HEK293 (cell line): Measurements from ENCODE around the gene HPSE.

Experiments
- CTCF ChIA-PET: fragments of 350-600 bp; formaldehyde crosslinking; extraction: SDS; loops from one replicate; lab custom pipeline; 2021; ENCODE audit warnings: antibody characterized with exemption; lab: Yijun Ruan, JAX
- POLR2A ChIA-PET: fragments of 300-600 bp; formaldehyde crosslinking; extraction: SDS; loops from one replicate; lab custom pipeline; 2020; ENCODE audit warnings: antibody characterized with exemption, inconsistent platforms; lab: Yijun Ruan, JAX
- H3K27ac ChIP-seq: fragments of 200-500 bp; sonication (Bioruptor generic); 2 replicates; pipeline ENCODE4 v1.5.1; 2014; ENCODE audit warnings: low read depth, low read length, control low read depth, inconsistent platforms; ENCODE audit errors: extremely low read depth
- H3K36me3 ChIP-seq, 2 experiments: fragments of 200-500 bp in 1 of 2; sonication (Bioruptor generic) in 1 of 2; 1 replicate in 1 of 2; 2 replicates in 1 of 2; pipeline ENCODE4 v1.5.1; 2014 to 2017; ENCODE audit warnings: inconsistent platforms in 2 of 2, low read length in 2 of 2; ENCODE audit not compliant: control insufficient read depth in 2 of 2, insufficient read depth in 1 of 2
- H3K4me1 ChIP-seq: fragments of 200-500 bp; sonication (Bioruptor generic); 2 replicates; pipeline ENCODE4 v1.5.1; 2014; ENCODE audit warnings: mild to moderate bottlenecking, low read length, inconsistent platforms; ENCODE audit not compliant: control insufficient read depth, insufficient read depth
- H3K4me3 ChIP-seq: 2 replicates; pipeline ENCODE4 v1.5.1; 2011; ENCODE audit warnings: low read depth, mild to moderate bottlenecking, control low read depth, low read length, moderate library complexity
- H3K9me3 ChIP-seq: fragments of 200-500 bp; sonication (Bioruptor generic); 2 replicates; pipeline ENCODE4 v1.5.1; 2014; ENCODE audit warnings: low read depth, low read length, inconsistent platforms; ENCODE audit not compliant: control insufficient read depth, insufficient read depth
- GLIS1 ChIP-seq: fragments of 450-650 bp; formaldehyde crosslinking; IDR thresholded peaks from 2 replicates; pipeline ENCODE4 v1.5.1; 2016; ENCODE audit warnings: missing biosample characterization, missing genetic modification characterization
- HOXC10 ChIP-seq: sonication (generic); formaldehyde crosslinking; IDR thresholded peaks from 2 replicates; pipeline ENCODE4 v1.8.1; 2023; ENCODE audit warnings: mild to moderate bottlenecking, missing genetic modification reagents
- KLF10 ChIP-seq: fragments of 450-650 bp; IDR thresholded peaks from 2 replicates; pipeline ENCODE4 v1.5.1; 2018; ENCODE audit warnings: missing biosample characterization, mild to moderate bottlenecking, missing genetic modification characterization
- OSR2 ChIP-seq: fragments of 450-650 bp; formaldehyde crosslinking; IDR thresholded peaks from 2 replicates; pipeline ENCODE4 v1.5.1; 2016; ENCODE audit warnings: missing biosample characterization, missing genetic modification characterization
- SCRT1 ChIP-seq: fragments of 450-650 bp; formaldehyde crosslinking; IDR thresholded peaks from 2 replicates; pipeline ENCODE4 v1.5.1; 2016; ENCODE audit warnings: missing biosample characterization, missing genetic modification characterization, borderline replicate concordance
- SP2 ChIP-seq: fragments of 450-650 bp; formaldehyde crosslinking; IDR thresholded peaks from 2 replicates; pipeline ENCODE4 v1.5.1; 2016; ENCODE audit warnings: missing biosample characterization, missing genetic modification characterization
- SP7 ChIP-seq: fragments of 450-650 bp; formaldehyde crosslinking; IDR thresholded peaks from 2 replicates; pipeline ENCODE4 v1.5.1; 2016; ENCODE audit warnings: missing biosample characterization, missing genetic modification characterization
- TRIM28 ChIP-seq: IDR thresholded peaks from 2 replicates; pipeline ENCODE4 v1.6.1; 2011; ENCODE audit warnings: low read length, control low read depth, borderline replicate concordance
- ZBTB1 ChIP-seq: fragments of 450-650 bp; formaldehyde crosslinking; IDR thresholded peaks from 2 replicates; pipeline ENCODE4 v1.5.1; 2016; ENCODE audit warnings: missing biosample characterization, missing genetic modification characterization
- ZBTB20 ChIP-seq: fragments of 450-650 bp; formaldehyde crosslinking; IDR thresholded peaks from 2 replicates; pipeline ENCODE4 v1.5.1; 2016; ENCODE audit warnings: missing biosample characterization, missing genetic modification characterization
- ZBTB21 ChIP-seq: fragments of 450-650 bp; formaldehyde crosslinking; IDR thresholded peaks from 2 replicates; pipeline ENCODE4 v1.5.1; 2017; ENCODE audit warnings: missing biosample characterization, missing genetic modification characterization
- ZNF174 ChIP-seq: fragments of 450-650 bp; formaldehyde crosslinking; IDR thresholded peaks from 2 replicates; pipeline ENCODE4 v1.5.0; 2017; ENCODE audit warnings: missing biosample characterization, mild to moderate bottlenecking, missing genetic modification characterization
- ZNF202 ChIP-seq: fragments of 450-650 bp; formaldehyde crosslinking; IDR thresholded peaks from 2 replicates; pipeline ENCODE4 v1.5.1; 2016; ENCODE audit warnings: missing biosample characterization, missing genetic modification characterization, borderline replicate concordance
- ZNF239 ChIP-seq: fragments of 450-650 bp; formaldehyde crosslinking; IDR thresholded peaks from 2 replicates; pipeline ENCODE4 v1.5.1; 2016; ENCODE audit warnings: missing biosample characterization, missing genetic modification characterization
- ZNF24 ChIP-seq: fragments of 450-650 bp; formaldehyde crosslinking; IDR thresholded peaks from 2 replicates; pipeline ENCODE4 v1.5.1; 2016; ENCODE audit warnings: missing biosample characterization, missing genetic modification characterization
- ZNF292 ChIP-seq: fragments of 450-650 bp; formaldehyde crosslinking; IDR thresholded peaks from 2 replicates; pipeline ENCODE4 v1.5.1; 2016; ENCODE audit warnings: low read depth, missing biosample characterization, missing genetic modification characterization, borderline replicate concordance
- ZNF394 ChIP-seq: fragments of 450-650 bp; formaldehyde crosslinking; IDR thresholded peaks from 2 replicates; pipeline ENCODE4 v1.5.1; 2016; ENCODE audit warnings: missing biosample characterization, missing genetic modification characterization, mild to moderate bottlenecking, moderate library complexity, borderline replicate concordance
- ZNF548 ChIP-seq: fragments of 450-650 bp; formaldehyde crosslinking; IDR thresholded peaks from 2 replicates; pipeline ENCODE4 v1.5.1; 2016; ENCODE audit warnings: missing biosample characterization, missing genetic modification characterization
- TF ChIP-seq, protein P1 (sequence below): fragments of 450-650 bp; formaldehyde crosslinking; conservative IDR thresholded peaks from 2 replicates; pipeline ENCODE4 v1.5.1; 2016; ENCODE audit warnings: low read depth, missing biosample characterization, missing genetic modification characterization
- TF ChIP-seq, protein P2 (sequence below): fragments of 450-650 bp; formaldehyde crosslinking; IDR thresholded peaks from 2 replicates; pipeline ENCODE4 v1.5.1; 2016; ENCODE audit warnings: missing biosample characterization, missing genetic modification characterization
- TF ChIP-seq, protein P3 (sequence below): fragments of 450-650 bp; formaldehyde crosslinking; IDR thresholded peaks from 2 replicates; pipeline ENCODE4 v1.5.1; 2016; ENCODE audit warnings: missing biosample characterization, missing genetic modification characterization
- TF ChIP-seq, protein P4 (sequence below): fragments of 450-650 bp; formaldehyde crosslinking; IDR thresholded peaks from 2 replicates; pipeline ENCODE4 v1.5.1; 2016; ENCODE audit warnings: missing biosample characterization, missing genetic modification characterization, low read depth
- TF ChIP-seq, protein P5 (sequence below): fragments of 450-650 bp; formaldehyde crosslinking; IDR thresholded peaks from 2 replicates; pipeline ENCODE4 v1.5.1; 2017; ENCODE audit warnings: missing biosample characterization, mild to moderate bottlenecking, missing genetic modification characterization, moderate library complexity

Gene HPSE

DNA sequence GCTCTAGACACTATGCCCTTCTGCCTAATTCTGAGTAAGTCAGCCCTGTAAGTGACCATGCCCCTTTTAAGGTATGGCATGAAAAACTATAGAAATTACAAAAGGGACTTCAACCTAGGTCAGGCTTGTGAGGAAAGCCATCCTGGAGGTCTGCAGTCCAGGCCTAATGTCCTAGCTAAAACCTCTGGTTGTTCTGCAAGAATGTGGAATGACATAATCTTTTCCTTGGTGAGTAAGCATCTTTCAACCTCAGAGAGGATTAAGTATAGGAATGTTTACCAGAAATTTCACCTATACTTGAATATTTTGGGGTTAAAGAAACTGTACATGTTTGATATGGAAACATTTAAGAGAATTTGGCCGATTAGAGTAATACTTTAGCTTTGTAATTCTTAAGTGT, 23.8 kb upstream of the HPSE start (continued):
- TF ChIP-seq, protein P1, sequence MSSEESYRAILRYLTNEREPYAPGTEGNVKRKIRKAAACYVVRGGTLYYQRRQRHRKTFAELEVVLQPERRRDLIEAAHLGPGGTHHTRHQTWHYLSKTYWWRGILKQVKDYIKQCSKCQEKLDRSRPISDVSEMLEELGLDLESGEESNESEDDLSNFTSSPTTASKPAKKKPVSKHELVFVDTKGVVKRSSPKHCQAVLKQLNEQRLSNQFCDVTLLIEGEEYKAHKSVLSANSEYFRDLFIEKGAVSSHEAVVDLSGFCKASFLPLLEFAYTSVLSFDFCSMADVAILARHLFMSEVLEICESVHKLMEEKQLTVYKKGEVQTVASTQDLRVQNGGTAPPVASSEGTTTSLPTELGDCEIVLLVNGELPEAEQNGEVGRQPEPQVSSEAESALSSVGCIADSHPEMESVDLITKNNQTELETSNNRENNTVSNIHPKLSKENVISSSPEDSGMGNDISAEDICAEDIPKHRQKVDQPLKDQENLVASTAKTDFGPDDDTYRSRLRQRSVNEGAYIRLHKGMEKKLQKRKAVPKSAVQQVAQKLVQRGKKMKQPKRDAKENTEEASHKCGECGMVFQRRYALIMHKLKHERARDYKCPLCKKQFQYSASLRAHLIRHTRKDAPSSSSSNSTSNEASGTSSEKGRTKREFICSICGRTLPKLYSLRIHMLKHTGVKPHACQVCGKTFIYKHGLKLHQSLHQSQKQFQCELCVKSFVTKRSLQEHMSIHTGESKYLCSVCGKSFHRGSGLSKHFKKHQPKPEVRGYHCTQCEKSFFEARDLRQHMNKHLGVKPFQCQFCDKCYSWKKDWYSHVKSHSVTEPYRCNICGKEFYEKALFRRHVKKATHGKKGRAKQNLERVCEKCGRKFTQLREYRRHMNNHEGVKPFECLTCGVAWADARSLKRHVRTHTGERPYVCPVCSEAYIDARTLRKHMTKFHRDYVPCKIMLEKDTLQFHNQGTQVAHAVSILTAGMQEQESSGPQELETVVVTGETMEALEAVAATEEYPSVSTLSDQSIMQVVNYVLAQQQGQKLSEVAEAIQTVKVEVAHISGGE: no peak
- TF ChIP-seq, protein P2, sequence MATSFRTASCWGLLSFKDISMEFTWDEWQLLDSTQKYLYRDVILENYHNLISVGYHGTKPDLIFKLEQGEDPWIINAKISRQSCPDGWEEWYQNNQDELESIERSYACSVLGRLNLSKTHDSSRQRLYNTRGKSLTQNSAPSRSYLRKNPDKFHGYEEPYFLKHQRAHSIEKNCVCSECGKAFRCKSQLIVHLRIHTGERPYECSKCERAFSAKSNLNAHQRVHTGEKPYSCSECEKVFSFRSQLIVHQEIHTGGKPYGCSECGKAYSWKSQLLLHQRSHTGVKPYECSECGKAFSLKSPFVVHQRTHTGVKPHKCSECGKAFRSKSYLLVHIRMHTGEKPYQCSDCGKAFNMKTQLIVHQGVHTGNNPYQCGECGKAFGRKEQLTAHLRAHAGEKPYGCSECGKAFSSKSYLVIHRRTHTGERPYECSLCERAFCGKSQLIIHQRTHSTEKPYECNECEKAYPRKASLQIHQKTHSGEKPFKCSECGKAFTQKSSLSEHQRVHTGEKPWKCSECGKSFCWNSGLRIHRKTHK (tag by site-specific recombination): no peak

DNA sequence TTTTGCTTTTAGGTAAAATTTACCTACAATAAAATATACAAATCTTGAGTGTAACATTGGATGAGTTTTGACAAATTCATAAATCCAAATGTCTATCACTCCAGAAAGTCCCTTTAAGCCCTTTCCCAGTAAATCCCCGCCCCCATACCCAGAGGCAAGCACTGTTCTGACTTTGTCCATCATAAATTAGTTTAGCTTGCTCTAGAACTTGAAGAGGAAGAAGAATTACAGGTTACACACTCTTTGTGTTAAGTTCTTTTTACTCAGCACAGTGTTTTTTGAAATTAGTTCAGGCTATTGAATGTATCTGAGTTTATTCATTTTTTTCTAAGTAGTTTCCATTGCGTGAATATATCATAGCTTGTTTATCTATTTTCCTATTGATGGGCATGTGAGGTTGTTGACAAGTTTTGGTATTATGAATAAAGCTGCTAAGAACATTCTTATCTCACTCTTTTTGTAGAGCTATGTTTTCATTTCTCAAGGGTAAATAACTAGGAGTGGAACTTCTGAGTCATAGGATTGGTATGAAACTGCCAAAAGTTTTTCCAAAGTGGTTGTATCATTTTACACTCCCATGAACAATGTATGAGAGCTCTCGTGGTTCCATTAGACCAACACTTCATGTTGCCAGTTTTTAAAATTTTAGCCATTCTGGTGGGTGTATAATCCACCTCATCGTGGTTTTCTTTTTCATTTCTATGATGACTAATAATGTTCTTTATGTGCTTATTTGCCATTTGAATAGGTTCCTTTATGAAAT, 22.4 kb upstream of the HPSE start:
- no peaks in the 10 kb centered on the region for H3K36me3 ChIP-seq
- ChIA-PET CTCF (interaction anchor here (0.5 to 1.0 kb wide), 5 partner anchors 8 to 1126 kb away, joined by 3 to 4 read pairs (median 3); no protein-coding TSS in a partner anchor), POLR2A (interaction anchor here (0.7 to 1.1 kb wide), 2 partner anchors 51 to 73 kb away, joined by 5 read pairs; partner anchors contain the start of gene COQ2)
- H3K9me3 ChIP-seq: no peaks in the 10 kb centered on the region
- peaks cover 4% of the 10 kb centered on the region; the same call in 1 of the 2 replicates for H3K4me1 ChIP-seq
- no peak overlapping the region for H3K27ac ChIP-seq
- no peak overlapping the region for H3K4me3 ChIP-seq
- TF ChIP-seq ZNF174 (tag by site-specific recombination) (no peak), ZNF548 (tag by site-specific recombination) (no peak), ZBTB1 (no peak), SP2 (tag by site-specific recombination) (no peak), OSR2 (tag by site-specific recombination) (peak; percentile 9; the same call in 1 of the 2 replicates), ZNF292 (tag by site-specific recombination) (no peak), ZNF239 (no peak), ZBTB20 (tag by site-specific recombination) (no peak), ZNF202 (tag by site-specific recombination) (no peak), SP7 (peak; percentile 86), TRIM28 (peak; percentile 74; the same call in 1 of the 2 replicates), GLIS1 (tag by site-specific recombination) (peak; percentile 19; the same call in 1 of the 2 replicates), ZNF394 (tag by site-specific recombination) (0 out of 2 replicates have a peak, but pooled peaks have one; percentile 36), SCRT1 (tag by site-specific recombination) (no peak), ZBTB21 (tag by site-specific recombination) (0 out of 2 replicates have a peak, but pooled peaks have one; percentile 42), KLF10 (tag by site-specific recombination) (peak; percentile 53; the same call in 1 of the 2 replicates), HOXC10 (CRISPR knock-in tag) (no peak), ZNF24 (tag by site-specific recombination) (0 out of 2 replicates have a peak, but pooled peaks have one; percentile 39)
- TF ChIP-seq, protein P3, sequence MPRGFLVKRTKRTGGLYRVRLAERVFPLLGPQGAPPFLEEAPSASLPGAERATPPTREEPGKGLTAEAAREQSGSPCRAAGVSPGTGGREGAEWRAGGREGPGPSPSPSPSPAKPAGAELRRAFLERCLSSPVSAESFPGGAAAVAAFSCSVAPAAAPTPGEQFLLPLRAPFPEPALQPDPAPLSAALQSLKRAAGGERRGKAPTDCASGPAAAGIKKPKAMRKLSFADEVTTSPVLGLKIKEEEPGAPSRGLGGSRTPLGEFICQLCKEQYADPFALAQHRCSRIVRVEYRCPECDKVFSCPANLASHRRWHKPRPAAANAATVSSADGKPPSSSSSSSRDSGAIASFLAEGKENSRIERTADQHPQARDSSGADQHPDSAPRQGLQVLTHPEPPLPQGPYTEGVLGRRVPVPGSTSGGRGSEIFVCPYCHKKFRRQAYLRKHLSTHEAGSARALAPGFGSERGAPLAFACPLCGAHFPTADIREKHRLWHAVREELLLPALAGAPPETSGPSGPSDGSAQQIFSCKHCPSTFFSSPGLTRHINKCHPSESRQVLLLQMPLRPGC (tag by site-specific recombination): peak; percentile 89
- TF ChIP-seq, protein P4, sequence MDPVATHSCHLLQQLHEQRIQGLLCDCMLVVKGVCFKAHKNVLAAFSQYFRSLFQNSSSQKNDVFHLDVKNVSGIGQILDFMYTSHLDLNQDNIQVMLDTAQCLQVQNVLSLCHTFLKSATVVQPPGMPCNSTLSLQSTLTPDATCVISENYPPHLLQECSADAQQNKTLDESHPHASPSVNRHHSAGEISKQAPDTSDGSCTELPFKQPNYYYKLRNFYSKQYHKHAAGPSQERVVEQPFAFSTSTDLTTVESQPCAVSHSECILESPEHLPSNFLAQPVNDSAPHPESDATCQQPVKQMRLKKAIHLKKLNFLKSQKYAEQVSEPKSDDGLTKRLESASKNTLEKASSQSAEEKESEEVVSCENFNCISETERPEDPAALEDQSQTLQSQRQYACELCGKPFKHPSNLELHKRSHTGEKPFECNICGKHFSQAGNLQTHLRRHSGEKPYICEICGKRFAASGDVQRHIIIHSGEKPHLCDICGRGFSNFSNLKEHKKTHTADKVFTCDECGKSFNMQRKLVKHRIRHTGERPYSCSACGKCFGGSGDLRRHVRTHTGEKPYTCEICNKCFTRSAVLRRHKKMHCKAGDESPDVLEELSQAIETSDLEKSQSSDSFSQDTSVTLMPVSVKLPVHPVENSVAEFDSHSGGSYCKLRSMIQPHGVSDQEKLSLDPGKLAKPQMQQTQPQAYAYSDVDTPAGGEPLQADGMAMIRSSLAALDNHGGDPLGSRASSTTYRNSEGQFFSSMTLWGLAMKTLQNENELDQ (tag by site-specific recombination): no peak
- TF ChIP-seq, protein P5, sequence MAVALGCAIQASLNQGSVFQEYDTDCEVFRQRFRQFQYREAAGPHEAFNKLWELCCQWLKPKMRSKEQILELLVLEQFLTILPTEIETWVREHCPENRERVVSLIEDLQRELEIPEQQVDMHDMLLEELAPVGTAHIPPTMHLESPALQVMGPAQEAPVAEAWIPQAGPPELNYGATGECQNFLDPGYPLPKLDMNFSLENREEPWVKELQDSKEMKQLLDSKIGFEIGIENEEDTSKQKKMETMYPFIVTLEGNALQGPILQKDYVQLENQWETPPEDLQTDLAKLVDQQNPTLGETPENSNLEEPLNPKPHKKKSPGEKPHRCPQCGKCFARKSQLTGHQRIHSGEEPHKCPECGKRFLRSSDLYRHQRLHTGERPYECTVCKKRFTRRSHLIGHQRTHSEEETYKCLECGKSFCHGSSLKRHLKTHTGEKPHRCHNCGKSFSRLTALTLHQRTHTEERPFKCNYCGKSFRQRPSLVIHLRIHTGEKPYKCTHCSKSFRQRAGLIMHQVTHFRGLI: peak; percentile 14; the same call in 1 of the 2 replicates
